ENCODE data around the gene TEX13B.

GRCh38 chrX:107936434-107936730 is 45.8 kb downstream of the TEX13B start:
- TF ChIP-seq EZH2phosphoT487 (IDR thresholded peaks at IDR 0.05; ENCODE audit: borderline replicate concordance): no peak
- no peak for TF ChIP-seq CTCF (IDR thresholded peaks at IDR 0.05 in 2 of 3, conservative IDR thresholded peaks at IDR 0.05 in 1 of 3; ENCODE audit: borderline replicate concordance in 1 of 3, insufficient read depth in 1 of 3, low read depth in 2 of 3, low read length in 2 of 3)
- TF ChIP-seq ELF1 (IDR thresholded peaks at IDR 0.05; ENCODE audit: borderline replicate concordance, low read depth): no peak
- TF ChIP-seq POLR2AphosphoS5 (IDR thresholded peaks at IDR 0.05; ENCODE audit: low read depth, low read length): no peak
- no peak for TF ChIP-seq SP1 (IDR thresholded peaks at IDR 0.05; ENCODE audit: low read depth)
- no peak for TF ChIP-seq EZH2 (IDR thresholded peaks at IDR 0.05)
- no peak for TF ChIP-seq POLR2A (IDR thresholded peaks at IDR 0.05; ENCODE audit: borderline replicate concordance, extremely low read depth, insufficient read depth, insufficient read length)
- no peak for TF ChIP-seq EGR1 (IDR thresholded peaks at IDR 0.05; ENCODE audit: low read depth)
- no peak for TF ChIP-seq YY1 (IDR thresholded peaks at IDR 0.05; ENCODE audit: extremely low read depth, insufficient replicate concordance, low read depth, low read length)
